Activated gamma-delta T cell treated with anti-CD3 and anti-CD28 coated beads, Interleukin-2, amount 50 U/mL, for 16 hours (primary cell): Measurements from ENCODE around the gene ARHGAP33.

Experiments
- DNase-seq: peaks from one replicate; pipeline ENCODE4 v3.0.0-alpha.2; 2020; ENCODE audit warnings: low read depth

Gene ARHGAP33

GRCh38 chr19:35775298-35776101 lies at the start of gene ARHGAP33:
ARHGAP33 (plus strand) TSS chr19:35775564; CDS start chr19:35775659, 95 bp downstream.
- peak; percentile 96 for DNase-seq

DNA sequence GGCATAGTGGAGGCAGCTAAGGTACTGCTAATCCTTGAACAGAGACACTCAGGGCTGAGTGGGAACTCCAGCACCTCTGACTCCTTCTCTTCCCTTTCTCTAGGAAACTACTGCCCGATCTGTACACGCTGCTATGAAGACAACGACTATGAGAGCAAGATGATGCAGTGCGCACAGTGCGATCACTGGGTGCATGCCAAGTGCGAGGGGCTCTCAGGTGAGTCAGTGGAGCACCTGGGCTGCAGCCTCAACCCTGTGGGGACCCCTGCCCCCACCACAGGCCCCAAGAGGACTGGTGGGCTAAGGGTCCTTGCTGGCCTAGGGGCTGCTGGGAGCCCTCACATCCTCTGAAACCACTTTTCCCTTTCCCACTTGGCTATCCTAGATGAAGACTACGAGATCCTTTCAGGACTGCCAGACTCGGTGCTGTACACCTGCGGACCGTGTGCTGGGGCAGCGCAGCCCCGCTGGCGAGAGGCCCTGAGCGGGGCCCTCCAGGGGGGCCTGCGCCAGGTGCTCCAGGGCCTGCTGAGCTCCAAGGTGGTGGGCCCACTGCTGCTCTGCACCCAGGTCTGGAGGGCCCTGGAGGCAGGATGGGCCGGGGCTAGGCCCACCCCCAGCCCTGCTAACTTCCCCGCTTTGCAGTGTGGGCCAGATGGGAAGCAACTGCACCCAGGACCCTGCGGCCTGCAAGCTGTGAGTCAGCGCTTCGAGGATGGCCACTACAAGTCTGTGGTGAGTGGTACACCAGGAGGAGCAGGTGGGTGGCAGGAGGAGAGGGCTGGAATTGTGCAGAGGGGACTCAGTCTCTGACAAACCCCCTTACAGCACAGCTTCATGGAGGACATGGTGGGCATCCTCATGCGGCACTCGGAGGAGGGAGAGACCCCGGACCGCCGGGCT lies 48.1 kb upstream of the ARHGAP33 start:
- DNase-seq, result no peak

DNA sequence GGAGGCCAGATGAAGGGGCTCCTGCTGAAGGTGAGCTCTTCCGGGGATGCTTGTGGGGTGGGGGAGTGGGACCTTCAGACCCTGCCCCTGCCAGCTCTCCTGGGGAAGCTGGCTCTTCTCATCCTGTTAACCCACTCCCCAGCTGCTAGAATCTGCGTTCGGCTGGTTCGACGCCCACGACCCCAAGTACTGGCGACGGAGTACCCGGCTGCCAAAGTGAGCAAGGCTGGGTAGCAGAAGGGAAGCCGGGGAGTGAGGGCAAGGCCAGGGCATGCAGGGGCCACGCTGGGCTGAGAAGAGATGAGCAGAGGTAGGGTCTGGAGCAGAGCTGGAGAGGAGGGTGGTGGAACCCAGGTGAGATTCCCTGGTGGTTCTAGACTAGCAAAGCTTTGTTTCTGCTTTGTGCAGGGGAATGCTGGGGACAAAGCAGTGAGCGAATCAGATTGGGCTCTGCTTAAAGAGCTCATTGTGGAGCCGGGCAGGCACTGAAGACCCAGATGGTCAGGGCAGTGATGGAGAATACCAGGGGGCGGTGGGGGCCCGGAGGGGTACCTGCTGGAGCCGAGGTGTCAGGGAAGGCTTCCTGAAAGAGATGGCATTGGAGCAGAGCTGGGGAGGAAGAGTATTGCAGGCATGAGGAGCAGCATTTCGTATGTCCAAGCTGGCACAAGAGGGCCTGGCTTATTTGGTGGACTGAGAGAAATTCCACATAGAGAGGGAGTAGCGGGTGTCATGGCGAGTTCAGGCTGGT lies 47.2 kb upstream of the ARHGAP33 start:
- DNase-seq, result no peak

GRCh38 chr19:35729021-35729420 lies 46.3 kb upstream of the ARHGAP33 start:
- no peak for DNase-seq

DNA sequence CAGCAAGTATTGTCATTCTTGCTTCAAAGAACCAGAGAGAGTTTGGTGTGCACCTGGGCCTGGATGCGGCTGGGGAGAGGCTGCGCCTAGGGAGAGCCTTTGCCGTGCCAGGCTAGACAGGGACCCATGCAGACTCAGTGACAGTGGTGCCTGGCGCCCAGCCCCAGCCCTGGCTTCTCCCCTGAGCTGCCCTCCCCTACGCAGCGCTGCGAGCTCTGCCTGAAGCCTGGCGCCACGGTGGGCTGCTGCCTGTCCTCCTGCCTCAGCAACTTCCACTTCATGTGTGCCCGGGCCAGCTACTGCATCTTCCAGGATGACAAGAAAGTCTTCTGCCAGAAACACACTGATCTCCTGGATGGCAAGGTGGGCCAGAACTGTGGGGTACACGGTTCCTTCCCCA lies 45.6 kb upstream of the ARHGAP33 start:
- no peak for DNase-seq

GRCh38 chr19:35730326-35730725 lies 45.0 kb upstream of the ARHGAP33 start:
- DNase-seq, result no peak

DNA sequence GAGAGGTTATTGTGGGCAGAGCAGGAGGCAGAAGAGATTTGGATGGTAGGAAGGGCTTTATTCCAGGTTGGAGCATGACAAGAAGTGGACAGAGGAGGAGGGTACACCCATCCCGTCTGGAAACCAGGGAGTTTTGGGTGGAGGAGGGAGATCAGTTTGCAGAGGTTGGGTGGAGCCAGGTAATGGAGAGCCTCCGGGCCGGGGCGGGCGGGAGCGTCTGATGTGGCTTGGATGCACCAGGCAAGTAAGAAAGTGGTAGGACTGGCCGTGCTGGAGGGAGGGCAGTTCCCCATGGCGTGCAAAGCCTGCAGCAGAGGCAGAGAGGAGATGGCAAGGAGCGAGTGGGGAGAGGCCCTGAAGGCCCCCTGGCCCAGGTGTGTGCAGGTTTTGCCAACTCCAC lies 44.0 kb upstream of the ARHGAP33 start:
- DNase-seq, result no peak

- no peak for DNase-seq
These were observed 43.5 kb upstream of the ARHGAP33 start for GRCh38 chr19:35731779-35732405.

GRCh38 chr19:35732540-35733179 lies 42.7 kb upstream of the ARHGAP33 start:
- no peak for DNase-seq

DNA sequence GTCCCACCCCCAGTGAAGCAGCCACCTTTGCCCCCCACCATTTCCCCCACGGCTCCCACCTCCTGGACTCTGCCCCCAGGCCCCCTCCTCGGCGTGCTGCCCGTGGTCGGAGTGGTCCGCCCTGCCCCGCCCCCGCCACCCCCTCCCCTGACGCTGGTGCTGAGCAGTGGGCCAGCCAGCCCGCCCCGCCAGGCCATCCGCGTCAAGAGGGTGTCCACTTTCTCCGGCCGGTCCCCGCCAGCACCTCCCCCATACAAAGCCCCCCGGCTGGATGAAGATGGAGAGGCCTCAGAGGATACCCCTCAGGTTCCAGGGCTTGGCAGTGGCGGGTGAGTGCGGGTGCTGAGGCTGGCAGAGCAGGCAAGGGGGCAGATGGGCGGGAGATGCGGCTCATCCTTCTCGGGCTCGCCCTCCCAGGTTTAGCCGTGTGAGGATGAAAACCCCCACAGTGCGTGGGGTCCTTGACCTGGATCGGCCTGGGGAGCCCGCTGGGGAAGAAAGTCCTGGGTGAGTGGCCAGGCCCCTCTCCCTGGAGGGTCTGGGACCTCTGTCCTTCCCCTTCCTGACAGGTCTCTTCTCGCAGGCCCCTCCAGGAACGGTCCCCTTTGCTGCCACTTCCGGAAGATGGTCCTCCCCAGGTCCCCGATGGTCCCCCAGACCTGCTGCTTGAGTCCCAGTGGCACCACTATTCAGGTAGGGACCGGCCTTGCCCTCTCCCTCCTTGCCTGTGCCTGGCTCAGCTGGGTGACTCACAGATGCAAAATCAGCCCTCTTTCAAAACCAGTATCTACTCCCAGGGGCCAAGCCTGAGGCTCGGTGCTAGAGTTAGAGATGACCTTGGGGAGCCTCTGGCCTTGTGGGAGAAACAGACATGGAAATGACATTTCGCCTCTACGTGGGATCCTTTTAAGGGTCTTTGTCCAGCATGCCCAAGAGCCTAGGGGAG lies 41.9 kb upstream of the ARHGAP33 start:
- DNase-seq, result no peak

DNA sequence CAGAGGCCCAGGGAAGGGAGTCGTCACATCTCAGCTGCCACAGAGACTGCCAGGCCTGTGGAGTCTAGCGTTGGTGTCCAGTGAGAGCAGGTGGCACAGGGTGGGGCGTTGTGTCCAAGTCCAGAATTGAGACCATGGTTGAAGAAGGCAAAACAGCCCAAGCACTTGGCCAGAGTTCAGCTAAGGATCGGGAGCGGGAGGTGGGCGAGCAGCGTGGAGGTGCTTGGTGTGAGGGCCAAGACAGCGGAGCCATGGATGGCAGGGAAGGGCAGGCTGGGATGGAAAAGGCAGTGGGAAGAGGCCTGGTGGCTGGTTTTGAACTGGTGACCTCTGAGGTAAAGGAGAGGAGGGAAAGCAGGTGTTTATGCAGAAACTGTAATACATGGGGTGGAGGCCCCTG lies 41.1 kb upstream of the ARHGAP33 start:
- no peak for DNase-seq

GRCh38 chr19:35734889-35735288 lies 40.5 kb upstream of the ARHGAP33 start:
- no peak for DNase-seq

DNA sequence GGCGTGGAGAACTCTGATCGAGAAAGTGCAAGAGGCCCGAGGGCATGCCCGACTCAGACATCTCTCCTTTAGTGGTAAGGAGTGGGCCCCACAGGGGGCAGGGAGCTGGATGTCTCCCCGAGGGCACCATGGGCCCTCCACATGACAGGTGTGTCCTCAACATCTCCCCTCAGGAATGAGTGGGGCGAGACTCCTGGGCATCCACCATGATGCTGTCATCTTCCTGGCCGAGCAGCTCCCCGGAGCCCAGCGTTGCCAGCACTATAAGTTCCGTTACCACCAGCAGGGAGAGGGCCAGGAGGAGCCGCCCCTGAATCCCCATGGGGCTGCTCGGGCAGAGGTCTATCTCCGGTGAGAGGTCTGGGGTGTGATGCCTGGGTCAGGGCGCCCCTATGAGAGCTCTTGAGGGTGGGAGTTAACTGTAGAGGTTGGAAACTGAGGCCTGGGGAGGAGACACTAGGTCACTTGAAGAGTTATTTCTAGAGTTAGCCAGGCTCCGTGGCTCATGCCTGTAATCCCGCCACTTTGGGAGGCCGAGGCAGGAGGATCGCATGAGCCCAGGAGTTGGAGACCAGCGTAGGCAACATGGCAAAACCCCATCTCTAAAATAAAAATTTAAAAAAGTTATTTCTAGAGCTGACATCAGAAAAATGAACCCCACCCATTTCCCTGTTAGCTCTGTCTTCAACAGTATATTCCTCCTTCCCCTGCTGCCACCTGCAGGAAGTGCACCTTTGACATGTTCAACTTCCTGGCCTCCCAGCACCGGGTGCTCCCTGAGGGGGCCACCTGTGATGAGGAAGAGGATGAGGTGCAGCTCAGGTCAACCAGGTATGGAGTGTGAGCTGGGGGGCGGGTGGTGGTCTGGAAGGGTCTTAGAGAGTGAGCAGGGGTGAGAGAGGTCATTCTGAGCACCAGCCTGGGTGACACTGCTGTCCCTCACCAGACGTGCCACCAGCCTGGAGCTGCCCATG lies 38.2 kb upstream of the ARHGAP33 start:
- no peak for DNase-seq

GRCh38 chr19:35738021-35738886 lies 37.1 kb upstream of the ARHGAP33 start:
- no peak for DNase-seq

DNA sequence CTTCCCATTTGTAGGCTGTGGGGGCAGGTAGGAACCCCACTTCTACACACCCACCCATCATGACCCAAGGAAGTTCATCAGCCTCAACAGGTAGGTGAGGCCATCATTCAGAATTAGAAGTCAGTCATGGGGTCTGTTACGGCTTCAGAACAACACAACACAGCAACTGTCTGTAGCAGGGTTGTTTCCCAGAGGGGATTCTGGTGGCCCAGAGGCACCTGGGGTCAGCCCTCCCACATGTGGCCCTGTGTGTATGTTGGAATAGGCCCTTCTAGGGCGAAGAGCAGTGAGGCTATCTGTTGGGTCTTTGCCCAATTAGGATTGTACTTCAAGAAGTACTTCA lies 36.5 kb upstream of the ARHGAP33 start:
- DNase-seq, result no peak

DNA sequence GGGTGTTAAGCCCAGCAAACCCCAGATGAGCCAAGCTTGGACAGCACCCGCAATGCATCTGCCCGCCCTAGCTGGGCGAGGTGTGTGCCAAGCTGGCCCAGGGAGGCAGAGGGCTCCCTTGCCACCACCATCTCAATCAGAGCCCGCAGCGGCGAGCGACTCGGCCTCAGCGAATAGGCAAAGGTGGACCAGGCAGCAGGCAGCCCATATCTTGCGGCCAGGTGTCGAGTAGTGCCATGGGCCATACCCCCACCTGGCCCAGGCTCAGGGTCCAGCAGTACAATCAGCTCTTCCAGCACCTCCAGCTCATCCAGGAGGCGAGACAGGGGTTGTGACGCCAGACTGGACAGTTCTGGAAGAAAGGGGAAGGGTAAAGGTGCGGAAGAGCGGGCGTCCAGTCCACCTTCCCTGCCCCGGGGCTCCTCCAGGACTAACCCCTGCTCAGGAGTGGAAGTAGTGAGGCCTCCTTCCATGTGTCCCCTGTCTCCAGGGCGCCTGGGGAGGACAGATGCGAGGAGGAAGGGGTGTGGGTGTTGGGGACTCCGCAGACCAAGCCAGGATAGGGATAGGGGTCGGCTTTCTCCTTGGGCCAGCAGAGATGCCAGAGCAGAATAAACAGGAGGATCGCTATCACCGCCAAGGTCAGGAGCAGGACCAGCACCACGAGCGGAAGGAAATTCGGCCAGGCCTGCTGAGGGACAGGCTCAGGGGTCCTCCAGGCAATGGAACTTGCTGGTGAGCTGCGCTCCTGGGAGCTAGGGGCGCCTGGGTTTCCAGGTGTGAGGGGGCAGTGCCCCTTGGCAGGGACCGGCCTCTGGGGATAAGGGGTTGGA lies 35.9 kb upstream of the ARHGAP33 start:
- no peak for DNase-seq

- DNase-seq, result no peak
These were observed 35.3 kb upstream of the ARHGAP33 start for GRCh38 chr19:35740108-35740422.
